GM19023 (cell line): ENCODE results near the gene JMJD6.
"Not testable (repeated sequence)": the region's sequence is repeated elsewhere in the genome, so short reads cannot be mapped to it uniquely, and the experiment has no call there.

Experiments
- ATAC-seq: cut with Tn5 transposase; IDR thresholded peaks from one replicate; pipeline ENCODE4 v1.9.1; 2021; ENCODE audit warnings: mild to moderate bottlenecking, moderate library complexity; ENCODE audit not compliant: unreplicated experiment

Gene JMJD6

GRCh38 chr17:76737082-76737675 is 10.8 kb upstream of the JMJD6 start, which contains the start of gene SRSF2:
Gene SRSF2 (minus strand): TSS chr17:76737331. CDS start chr17:76737160, 171 bp downstream.
- peak; percentile 66 for ATAC-seq

- peak; percentile 16 for ATAC-seq
These were observed 10.1 kb upstream of the JMJD6 start for GRCh38 chr17:76736349-76737081.

GRCh38 chr17:76735586-76736348 is 9.4 kb upstream of the JMJD6 start:
- ATAC-seq: no peak

- ATAC-seq: no peak
These were observed 8.6 kb upstream of the JMJD6 start for GRCh38 chr17:76735006-76735405.

- ATAC-seq: no peak
These were observed 7.9 kb upstream of the JMJD6 start for GRCh38 chr17:76734080-76734840.

- ATAC-seq: no peak
These were observed 7.2 kb upstream of the JMJD6 start for GRCh38 chr17:76733618-76733957.

- ATAC-seq: no peak
These were observed 6.6 kb upstream of the JMJD6 start for GRCh38 chr17:76732734-76733617.

- ATAC-seq: not testable (repeated sequence)
These were observed 5.7 kb upstream of the JMJD6 start for GRCh38 chr17:76731800-76732733.

GRCh38 chr17:76727745-76728456 is 1.5 kb upstream of the JMJD6 start:
- no peak for ATAC-seq

GRCh38 chr17:76726776-76727718 is 641 bp upstream of the JMJD6 start, which contains the start of gene METTL23:
Gene METTL23 (plus strand): TSS chr17:76726839. CDS start chr17:76729711, 2,872 bp downstream.
- ATAC-seq: peak; percentile 48

- peak; percentile 22 for ATAC-seq
These were observed 701 bp downstream of the JMJD6 start for GRCh38 chr17:76725580-76726230.

GRCh38 chr17:76723812-76724211 is 2.6 kb downstream of the JMJD6 start:
- no peak for ATAC-seq

GRCh38 chr17:76722977-76723376 is 3.4 kb downstream of the JMJD6 start:
- ATAC-seq: not testable (repeated sequence)

- no peak for ATAC-seq
These were observed 4.1 kb downstream of the JMJD6 start for GRCh38 chr17:76722279-76722678.

GRCh38 chr17:76721463-76721862 is 4.9 kb downstream of the JMJD6 start:
- no peak for ATAC-seq

GRCh38 chr17:76720941-76721340 is 5.5 kb downstream of the JMJD6 start:
- no peak for ATAC-seq

GRCh38 chr17:76720211-76720610 is 6.2 kb downstream of the JMJD6 start:
- no peak for ATAC-seq
